Caco-2 (cell line): Measurements from ENCODE around the gene TMEM236. TPM values are rescaled to one million over a fixed set of nuclear protein-coding genes. Genes with fewer than 3 reads are reported as not detected.

Experiments
- BruUV-seq: library from RNA; stranded (reverse); fragments of 400-500 nt; replicated peaks from 2 replicates; lab custom pipeline; 2021; lab: Mats Ljungman, UMichigan
- CTCF ChIA-PET: fragments of 300-600 bp; sonication (Branson Sonifier 250); formaldehyde crosslinking; loops from one replicate; lab custom pipeline; 2022; ENCODE audit warnings: antibody characterized with exemption; lab: Charles Lee
- POLR2A ChIA-PET: fragments of 300-600 bp; sonication (Branson Sonifier 250); formaldehyde crosslinking; loops from one replicate; lab custom pipeline; 2022; ENCODE audit warnings: antibody characterized with exemption; lab: Charles Lee
- DNase-seq, 2 experiments: peaks; one replicate each; pipeline versions ENCODE4 v3.0.0 to v3.0.0-alpha.2; 2020 to 2022
- H3K27me3 ChIP-seq: replicated peaks from 2 replicates; pipeline ENCODE4 v1.6.0; 2011; ENCODE audit warnings: low read length; ENCODE audit not compliant: control insufficient read depth, insufficient read depth
- H3K36me3 ChIP-seq: 2 replicates; pipeline ENCODE4 v1.5.1; 2011; ENCODE audit warnings: low read length; ENCODE audit not compliant: control insufficient read depth, insufficient read depth
- H3K4me1 ChIP-seq: fragments of 250-450 bp; sonication (Bioruptor Pico); 2 replicates; pipeline ENCODE4 v1.5.1; 2020; ENCODE audit warnings: mild to moderate bottlenecking
- H3K4me3 ChIP-seq: 2 replicates; pipeline ENCODE4 v1.5.1; 2011; ENCODE audit warnings: low read depth, mild to moderate bottlenecking, control low read depth, low read length
- H3K9me3 ChIP-seq: fragments of 250-450 bp; sonication (Bioruptor Pico); 2 replicates; pipeline ENCODE4 v1.5.1; 2020; ENCODE audit warnings: mild to moderate bottlenecking, moderate library complexity
- H3K27ac Mint-ChIP-seq: one replicate; pipeline ENCODE4 v1.8.0; 2022; ENCODE audit warnings: mixed read lengths; ENCODE audit not compliant: unreplicated experiment
- H3K27me3 Mint-ChIP-seq: one replicate; pipeline ENCODE4 v1.8.0; 2022; ENCODE audit warnings: mixed read lengths; ENCODE audit not compliant: insufficient read depth, unreplicated experiment
- H3K36me3 Mint-ChIP-seq: one replicate; pipeline ENCODE4 v1.8.0; 2022; ENCODE audit warnings: mild to moderate bottlenecking, mixed read lengths; ENCODE audit not compliant: insufficient read depth, unreplicated experiment
- H3K4me1 Mint-ChIP-seq: one replicate; pipeline ENCODE4 v1.8.0; 2022; ENCODE audit warnings: low read depth, mixed read lengths; ENCODE audit not compliant: unreplicated experiment
- H3K4me3 Mint-ChIP-seq: one replicate; pipeline ENCODE4 v1.8.0; 2022; ENCODE audit warnings: mild to moderate bottlenecking, moderate library complexity, mixed read lengths; ENCODE audit not compliant: unreplicated experiment
- H3K9me3 Mint-ChIP-seq: one replicate; pipeline ENCODE4 v1.8.0; 2022; ENCODE audit warnings: mixed read lengths; ENCODE audit not compliant: unreplicated experiment
- CTCF ChIP-seq, 2 experiments: fragments of 200-600 bp in 1 of 2; IDR thresholded peaks; 1 replicate in 1 of 2; 2 replicates in 1 of 2; pipeline versions ENCODE4 v1.5.1 to v1.8.0; 2011 to 2022; ENCODE audit warnings: antibody characterized with exemption in 1 of 2, control low read depth in 1 of 2, inconsistent platforms in 1 of 2, low read depth in 1 of 2, low read length in 1 of 2, mild to moderate bottlenecking in 1 of 2, moderate library complexity in 1 of 2; ENCODE audit not compliant: insufficient read depth in 1 of 2, severe bottlenecking in 1 of 2, unreplicated experiment in 1 of 2
- intact Hi-C: fragments of 100-400 bp; cut with micrococcal nuclease; formaldehyde crosslinking; loops from one replicate; pipeline ENCODE4 v1.10.0; 2022; ENCODE audit not compliant: unreplicated experiment
- total RNA-seq: library from RNA; stranded (reverse); gene quantifications from 2 replicates; pipeline ENCODE4 v1.2.3, GENCODE V29; 2022

The TMEM236 gene
- total RNA-seq, 1 experiment from 2014 or later: 0.64 TPM

DNA sequence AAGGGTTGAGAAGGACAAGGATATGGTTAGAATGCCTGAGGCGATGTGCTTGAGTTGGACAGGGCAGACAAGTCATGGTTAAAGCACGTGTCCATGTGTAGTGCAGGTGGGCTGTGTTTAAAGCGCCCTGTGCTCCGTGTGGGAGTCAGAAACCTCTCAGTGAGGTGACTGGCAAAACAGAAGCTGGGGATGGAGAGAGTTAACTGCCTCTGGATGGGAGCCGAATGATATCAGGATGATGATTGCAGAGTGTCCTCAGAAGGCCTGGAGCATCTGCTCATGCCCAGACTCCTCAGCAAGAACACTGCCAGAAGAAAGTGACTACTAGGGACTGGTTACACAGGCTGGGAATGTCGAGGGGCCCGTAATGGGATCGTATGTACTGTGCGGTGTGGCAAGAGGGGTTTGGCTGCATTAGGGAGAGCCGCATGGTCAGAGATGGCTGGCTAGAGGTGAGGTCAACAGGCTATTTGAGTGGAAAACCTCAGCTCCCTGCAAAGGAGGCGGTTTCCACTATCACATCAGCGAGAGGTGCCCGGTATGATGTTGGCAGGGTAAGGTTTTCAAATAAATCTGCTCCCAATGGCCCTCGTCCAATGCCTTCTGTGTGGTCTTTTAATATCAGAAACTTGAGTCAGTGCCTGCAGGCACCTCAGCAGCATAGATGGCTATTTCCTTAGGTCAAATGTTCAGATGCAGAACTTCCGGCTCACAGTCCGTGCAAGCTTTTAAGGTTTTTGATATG is 31.1 kb downstream of the TMEM236 start:
- no peaks in the 10 kb centered on the region for H3K27me3 ChIP-seq
- no peaks in the 10 kb centered on the region for H3K36me3 Mint-ChIP-seq
- H3K4me3 Mint-ChIP-seq: no peak overlapping the region
- BruUV-seq: no TSS peak
- POLR2A ChIA-PET: no interaction called here
- intact Hi-C loops: no loop called here
- TF ChIP-seq CTCF (IDR thresholded peaks at IDR 0.05; ENCODE audit: insufficient read depth in 1 of 2, low read depth in 1 of 2, low read length in 1 of 2, severe bottlenecking in 1 of 2, unreplicated experiment in 1 of 2): no peak
- no peaks in the 10 kb centered on the region for H3K36me3 ChIP-seq
- H3K27me3 Mint-ChIP-seq: no peaks in the 10 kb centered on the region
- no peaks in the 10 kb centered on the region for H3K9me3 ChIP-seq
- H3K4me1 Mint-ChIP-seq: no peaks in the 10 kb centered on the region
- no peak overlapping the region for H3K4me3 ChIP-seq
- H3K9me3 Mint-ChIP-seq: no peaks in the 10 kb centered on the region
- H3K4me1 ChIP-seq: no peaks in the 10 kb centered on the region
- no peak for DNase-seq
- no peak overlapping the region for H3K27ac Mint-ChIP-seq
- CTCF ChIA-PET: no interaction called here

DNA sequence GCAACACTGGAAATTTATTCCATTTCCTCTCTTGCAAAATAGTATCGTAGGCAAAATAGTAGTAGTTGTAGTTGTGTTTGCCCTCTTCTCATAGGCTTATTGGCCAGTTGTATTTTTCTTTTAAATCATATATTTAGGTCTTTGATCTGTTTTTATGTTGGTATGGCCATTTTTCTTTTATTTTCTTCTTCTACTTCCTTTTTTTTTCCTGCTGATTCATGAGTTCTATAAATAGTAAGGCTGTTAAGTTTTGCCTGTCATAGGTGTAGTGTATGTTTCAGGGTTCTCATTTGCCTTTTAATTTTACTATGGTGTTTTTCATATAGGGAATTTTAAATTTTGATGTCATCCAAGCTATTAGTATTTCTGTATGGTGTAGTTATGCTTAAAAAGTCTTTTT is 31.8 kb downstream of the TMEM236 start:
- BruUV-seq: no TSS peak
- Mint-ChIP-seq H3K36me3 (no peaks in the 10 kb centered on the region), H3K27ac (no peak overlapping the region), H3K27me3 (no peaks in the 10 kb centered on the region), H3K4me3 (no peak overlapping the region), H3K4me1 (no peaks in the 10 kb centered on the region), H3K9me3 (no peaks in the 10 kb centered on the region)
- ChIA-PET CTCF (no interaction called here), POLR2A (no interaction called here)
- intact Hi-C loops: no loop called here
- TF ChIP-seq CTCF (IDR thresholded peaks at IDR 0.05; ENCODE audit: insufficient read depth in 1 of 2, low read depth in 1 of 2, low read length in 1 of 2, severe bottlenecking in 1 of 2, unreplicated experiment in 1 of 2): no peak
- H3K9me3 ChIP-seq: no peaks in the 10 kb centered on the region
- H3K27me3 ChIP-seq: no peaks in the 10 kb centered on the region
- no peak for DNase-seq
- no peaks in the 10 kb centered on the region for H3K36me3 ChIP-seq
- H3K4me3 ChIP-seq: no peak overlapping the region
- no peaks in the 10 kb centered on the region for H3K4me1 ChIP-seq

DNA sequence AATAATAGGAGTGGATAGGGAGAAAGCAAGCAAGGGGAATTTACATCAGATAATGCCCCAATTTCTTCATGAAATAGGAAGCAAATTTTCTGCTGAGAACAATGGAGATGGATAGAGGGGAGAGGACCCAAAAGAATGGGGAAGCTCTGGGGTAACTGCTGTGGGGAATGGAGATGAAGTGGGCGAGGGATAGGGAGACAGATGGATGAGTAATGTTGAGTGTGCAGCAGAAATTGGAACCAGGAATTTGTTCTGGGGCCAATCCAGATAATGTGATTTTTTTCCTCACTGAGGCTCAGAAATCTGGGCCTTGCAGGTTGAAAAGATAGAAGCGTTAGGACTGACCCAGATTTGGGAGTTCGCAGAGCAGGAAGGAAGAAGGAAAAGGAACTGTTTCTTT is 32.7 kb downstream of the TMEM236 start:
- Histone ChIP-seq H3K27me3 (no peaks in the 10 kb centered on the region), H3K36me3 (no peaks in the 10 kb centered on the region), H3K9me3 (no peaks in the 10 kb centered on the region), H3K4me3 (no peak overlapping the region), H3K4me1 (no peaks in the 10 kb centered on the region)
- no peaks in the 10 kb centered on the region for H3K27me3 Mint-ChIP-seq
- no TSS peak for BruUV-seq
- ChIA-PET POLR2A (no interaction called here), CTCF (no interaction called here)
- no peak overlapping the region for H3K4me3 Mint-ChIP-seq
- H3K9me3 Mint-ChIP-seq: no peaks in the 10 kb centered on the region
- H3K36me3 Mint-ChIP-seq: no peaks in the 10 kb centered on the region
- no peaks in the 10 kb centered on the region for H3K4me1 Mint-ChIP-seq
- intact Hi-C loops: no loop called here
- no peak overlapping the region for H3K27ac Mint-ChIP-seq
- DNase-seq: no peak
- no peak for TF ChIP-seq CTCF (IDR thresholded peaks at IDR 0.05; ENCODE audit: insufficient read depth in 1 of 2, low read depth in 1 of 2, low read length in 1 of 2, severe bottlenecking in 1 of 2, unreplicated experiment in 1 of 2)
